Body of pancreas (tissue), 4 donors: ENCODE data around the gene NUSAP1.

ENCODE experiments used
- POLR2A ChIP-seq, 3 donors: fragments of 450-650 bp; IDR thresholded peaks; one replicate each; pipeline ENCODE4 v1.6.1; 2016; ENCODE audit warnings: antibody characterized with exemption in 3 of 3, mild to moderate bottlenecking in 2 of 3
- TF ChIP-seq, protein P1 (sequence below), 7 experiments: fragments of 450-650 bp in 4 of 7; fragments of 200-600 bp in 3 of 7; sonication (generic) in 3 of 7; IDR thresholded peaks; one replicate each; pipeline ENCODE4 v1.5.1; 2016 to 2019; ENCODE audit warnings: antibody characterized with exemption in 7 of 7

DNA sequence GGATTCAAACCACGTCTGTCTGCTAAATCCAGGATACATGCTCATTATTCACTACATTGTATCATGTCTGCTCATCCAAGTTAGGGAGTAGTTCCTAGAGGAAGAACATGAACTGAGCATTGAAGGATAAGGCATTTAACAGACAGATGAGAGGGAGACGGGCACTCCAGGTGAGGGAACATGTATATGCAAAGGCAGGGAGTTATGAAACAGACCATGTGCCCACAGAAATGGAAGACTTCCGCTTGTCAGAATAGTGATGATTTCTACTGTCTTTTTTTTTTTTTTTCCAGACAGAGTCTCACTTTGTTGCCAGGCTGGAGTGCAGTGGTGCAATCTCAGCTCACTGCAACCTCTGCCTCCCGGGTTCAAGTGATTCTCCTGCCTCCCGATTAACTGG lies 74.7 kb downstream of the NUSAP1 start:
- TF ChIP-seq, protein P1, sequence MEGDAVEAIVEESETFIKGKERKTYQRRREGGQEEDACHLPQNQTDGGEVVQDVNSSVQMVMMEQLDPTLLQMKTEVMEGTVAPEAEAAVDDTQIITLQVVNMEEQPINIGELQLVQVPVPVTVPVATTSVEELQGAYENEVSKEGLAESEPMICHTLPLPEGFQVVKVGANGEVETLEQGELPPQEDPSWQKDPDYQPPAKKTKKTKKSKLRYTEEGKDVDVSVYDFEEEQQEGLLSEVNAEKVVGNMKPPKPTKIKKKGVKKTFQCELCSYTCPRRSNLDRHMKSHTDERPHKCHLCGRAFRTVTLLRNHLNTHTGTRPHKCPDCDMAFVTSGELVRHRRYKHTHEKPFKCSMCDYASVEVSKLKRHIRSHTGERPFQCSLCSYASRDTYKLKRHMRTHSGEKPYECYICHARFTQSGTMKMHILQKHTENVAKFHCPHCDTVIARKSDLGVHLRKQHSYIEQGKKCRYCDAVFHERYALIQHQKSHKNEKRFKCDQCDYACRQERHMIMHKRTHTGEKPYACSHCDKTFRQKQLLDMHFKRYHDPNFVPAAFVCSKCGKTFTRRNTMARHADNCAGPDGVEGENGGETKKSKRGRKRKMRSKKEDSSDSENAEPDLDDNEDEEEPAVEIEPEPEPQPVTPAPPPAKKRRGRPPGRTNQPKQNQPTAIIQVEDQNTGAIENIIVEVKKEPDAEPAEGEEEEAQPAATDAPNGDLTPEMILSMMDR (IDR thresholded peaks at IDR 0.05): no peak
- no peak for TF ChIP-seq POLR2A (IDR thresholded peaks at IDR 0.05)
